Gastrocnemius medialis (tissue), 4 donors: ENCODE data around the gene NAA16. TPM values are rescaled to one million over a fixed set of nuclear protein-coding genes. Genes with fewer than 3 reads are reported as not detected.

Source experiments
- ATAC-seq, 2 donors: fragments of 150-250 bp; one replicate each; pipeline ENCODE4 v1.9.1; 2016
- DNase-seq, 2 donors: peaks; one replicate each; pipeline ENCODE4 v3.0.0-alpha.2; 2019
- H3K27ac ChIP-seq, 4 donors: fragments of 200-600 bp; sonication (generic); 1 replicate in 1 of 4; 2 replicates in 3 of 4; pipeline ENCODE4 v1.5.1; 2016 to 2018; ENCODE audit warnings: mild to moderate bottlenecking in 2 of 4, moderate library complexity in 1 of 4
- H3K27me3 ChIP-seq, 3 donors: fragments of 200-600 bp; sonication (generic) in 2 of 3; 1 replicate in 1 of 3; 2 replicates in 2 of 3; pipeline versions ENCODE4 v1.5.1 to v1.6.0; 2016 to 2019; ENCODE audit warnings: mild to moderate bottlenecking in 1 of 3, moderate library complexity in 1 of 3
- H3K36me3 ChIP-seq, 2 donors: fragments of 200-600 bp; sonication (generic) in 1 of 2; one replicate each; pipeline ENCODE4 v1.5.1; 2017 to 2018
- H3K4me1 ChIP-seq, 2 donors: fragments of 200-600 bp; sonication (generic) in 1 of 2; one replicate each; pipeline ENCODE4 v1.5.1; 2016 to 2017; ENCODE audit warnings: mild to moderate bottlenecking in 2 of 2
- H3K4me3 ChIP-seq, 4 donors: fragments of 200-600 bp; sonication (generic) in 3 of 4; 1 replicate in 1 of 4; 2 replicates in 3 of 4; pipeline ENCODE4 v1.5.1; 2016 to 2019; ENCODE audit warnings: mild to moderate bottlenecking in 2 of 4
- H3K9me3 ChIP-seq, 3 donors: fragments of 200-600 bp; sonication (generic) in 2 of 3; 1 replicate in 1 of 3; 2 replicates in 2 of 3; pipeline ENCODE4 v1.5.1; 2016 to 2019
- CTCF ChIP-seq, 5 experiments: fragments of 450-650 bp in 3 of 5; fragments of 200-600 bp in 2 of 5; sonication (generic) in 2 of 5; IDR thresholded peaks in 4 of 5; conservative IDR thresholded peaks in 1 of 5; 1 replicate in 4 of 5; 2 replicates in 1 of 5; pipeline ENCODE4 v1.5.1; 2016 to 2019; ENCODE audit warnings: antibody characterized with exemption in 5 of 5, mild to moderate bottlenecking in 3 of 5, moderate library complexity in 3 of 5
- POLR2A ChIP-seq, 2 donors: fragments of 450-650 bp; IDR thresholded peaks; one replicate each; pipeline ENCODE4 v1.6.1; 2017; ENCODE audit warnings: antibody characterized with exemption in 2 of 2, mild to moderate bottlenecking in 2 of 2, moderate library complexity in 2 of 2
- in situ Hi-C, 4 donors: fragments of 200-750 bp; cut with MboI; loops; one replicate each; pipeline versions ENCODE4 v1.15.0 to v1.8.0; 2017; ENCODE audit warnings: low sequenced_read_pairs in 4 of 4
- intact Hi-C: fragments of 100-400 bp; cut with DNase I; formaldehyde crosslinking; loops from one replicate; pipeline ENCODE4 v1.15.1; 2023; ENCODE audit warnings: low total_unique reads
- total RNA-seq, 4 donors: library from RNA; depleted of rRNA; stranded (reverse); fragments of >200 nt; gene quantifications; one replicate each; pipeline versions ENCODE4 v1.1.0 to v1.2.3, GENCODE V29; 2016

The NAA16 gene
- total RNA-seq, 4 donors from 2014 or later: 8.2 to 30.5 (median 11.6) TPM

- DNase-seq: no peak
- no peak for ATAC-seq
- no peak for TF ChIP-seq CTCF (IDR thresholded peaks at IDR 0.05 in 4 of 5, conservative IDR thresholded peaks at IDR 0.05 in 1 of 5)
- TF ChIP-seq POLR2A (IDR thresholded peaks at IDR 0.05): no peak
- no peaks in the 10 kb centered on the region for H3K27me3 ChIP-seq
- H3K27ac ChIP-seq: peak overlapping the region in 1 of 4 donors; percentile 84
- H3K9me3 ChIP-seq: no peaks in the 10 kb centered on the region
- intact Hi-C loops: loop anchor here (5.0 kb wide), 1 partner anchor 273 kb away; the partner anchor contains the start of gene WBP4
- no peaks in the 10 kb centered on the region for H3K36me3 ChIP-seq
- in situ Hi-C loops: no loop called here
- H3K4me3 ChIP-seq: no peak overlapping the region
- peaks cover 39 to 55% of the 10 kb centered on the region in 2 donors for H3K4me1 ChIP-seq
These were observed 23.7 kb downstream of the NAA16 start for GRCh38 chr13:41334810-41335209.

GRCh38 chr13:41344358-41344757, 33.3 kb downstream of the NAA16 start:
- DNase-seq: no peak
- H3K9me3 ChIP-seq: no peaks in the 10 kb centered on the region
- intact Hi-C loops: no loop called here
- no peak for TF ChIP-seq POLR2A (IDR thresholded peaks at IDR 0.05)
- no peak for TF ChIP-seq CTCF (IDR thresholded peaks at IDR 0.05 in 4 of 5, conservative IDR thresholded peaks at IDR 0.05 in 1 of 5)
- H3K4me1 ChIP-seq: peaks cover 0 to 8% of the 10 kb centered on the region in 2 donors
- H3K27ac ChIP-seq: no peak overlapping the region
- H3K27me3 ChIP-seq: no peaks in the 10 kb centered on the region
- H3K36me3 ChIP-seq: peaks cover 0 to 12% of the 10 kb centered on the region in 2 donors
- in situ Hi-C loops: no loop called here
- H3K4me3 ChIP-seq: no peak overlapping the region
- no peak for ATAC-seq

- peak overlapping the region in 2 of 4 donors; percentile 13 to 36 for H3K27ac ChIP-seq
- ATAC-seq: no peak
- peaks cover 0 to 12% of the 10 kb centered on the region in 2 donors for H3K36me3 ChIP-seq
These were observed 34.3 kb downstream of the NAA16 start for GRCh38 chr13:41345165-41345913.

GRCh38 chr13:41345914-41346589, 35.0 kb downstream of the NAA16 start:
- peaks cover 0 to 12% of the 10 kb centered on the region in 2 donors for H3K36me3 ChIP-seq
- in situ Hi-C loops: no loop called here
- H3K27ac ChIP-seq: peak overlapping the region in 3 of 4 donors; percentile 13 to 45 (median 36)
- peaks cover 0 to 8% of the 10 kb centered on the region in 2 donors for H3K4me1 ChIP-seq
- no peaks in the 10 kb centered on the region for H3K27me3 ChIP-seq
- DNase-seq: no peak
- H3K4me3 ChIP-seq: no peak overlapping the region
- intact Hi-C loops: no loop called here
- TF ChIP-seq POLR2A (IDR thresholded peaks at IDR 0.05): no peak
- TF ChIP-seq CTCF (IDR thresholded peaks at IDR 0.05 in 4 of 5, conservative IDR thresholded peaks at IDR 0.05 in 1 of 5): no peak
- H3K9me3 ChIP-seq: no peaks in the 10 kb centered on the region
- no peak for ATAC-seq

More at GRCh38 chr13:41345165-41345913, 34.3 kb downstream of the NAA16 start:
- DNase-seq: no peak
- Histone ChIP-seq H3K4me3 (no peak overlapping the region), H3K9me3 (no peaks in the 10 kb centered on the region), H3K27me3 (no peaks in the 10 kb centered on the region), H3K4me1 (peaks cover 0 to 8% of the 10 kb centered on the region in 2 donors)
- in situ Hi-C loops (no loop called here), intact Hi-C loops (no loop called here)
- TF ChIP-seq POLR2A (IDR thresholded peaks at IDR 0.05): no peak
- TF ChIP-seq CTCF (IDR thresholded peaks at IDR 0.05 in 4 of 5, conservative IDR thresholded peaks at IDR 0.05 in 1 of 5): no peak
